Epidermal melanocyte (primary cell): ENCODE data around the gene MYMX.
A peak's percentile ranks its signal among the peaks of the same experiment; 100 is the strongest.

Source experiments
- DNase-seq: peaks from one replicate; pipeline ENCODE4 v3.0.0; 2011; ENCODE audit warnings: low spot score; ENCODE audit not compliant: insufficient read length

MYMX gene

DNA sequence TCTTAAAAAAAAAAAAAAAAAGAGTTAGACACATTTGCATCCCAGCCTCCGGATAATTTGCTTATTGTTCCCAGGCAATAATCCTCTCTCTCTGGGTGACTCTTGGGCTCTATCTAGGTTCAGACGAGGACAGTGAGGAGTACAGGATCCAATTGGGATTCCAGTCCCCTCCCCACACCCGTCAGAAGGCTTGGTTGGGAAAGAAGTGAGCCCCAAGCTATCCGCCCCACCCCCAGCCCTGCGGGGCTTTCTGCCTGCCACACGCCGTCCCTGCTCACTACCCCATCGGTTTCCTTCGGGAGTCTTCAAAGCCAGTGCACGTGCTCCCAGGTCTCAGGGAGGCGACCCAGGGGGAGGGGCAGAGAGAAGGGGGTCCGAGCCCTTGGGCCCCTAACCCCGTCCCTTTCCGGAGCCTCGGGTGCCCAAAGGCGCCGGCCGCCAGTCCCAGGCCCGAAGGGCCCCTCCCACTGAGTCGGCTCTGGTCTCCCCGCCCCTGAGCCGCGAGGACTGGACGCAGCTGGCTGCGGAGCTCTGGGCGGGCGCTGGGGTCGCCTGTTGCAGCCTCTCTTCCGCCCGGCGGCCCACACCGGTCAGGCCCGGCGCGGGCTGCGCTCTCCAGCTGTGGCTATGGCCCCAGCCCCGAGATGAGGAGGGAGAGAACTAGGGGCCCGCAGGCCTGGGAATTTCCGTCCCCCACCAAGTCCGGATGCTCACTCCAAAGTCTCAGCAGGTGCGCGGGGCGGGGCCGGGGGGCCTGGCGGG lies 2.5 kb downstream of the MYMX start:
- DNase-seq, result peak; percentile 51

DNA sequence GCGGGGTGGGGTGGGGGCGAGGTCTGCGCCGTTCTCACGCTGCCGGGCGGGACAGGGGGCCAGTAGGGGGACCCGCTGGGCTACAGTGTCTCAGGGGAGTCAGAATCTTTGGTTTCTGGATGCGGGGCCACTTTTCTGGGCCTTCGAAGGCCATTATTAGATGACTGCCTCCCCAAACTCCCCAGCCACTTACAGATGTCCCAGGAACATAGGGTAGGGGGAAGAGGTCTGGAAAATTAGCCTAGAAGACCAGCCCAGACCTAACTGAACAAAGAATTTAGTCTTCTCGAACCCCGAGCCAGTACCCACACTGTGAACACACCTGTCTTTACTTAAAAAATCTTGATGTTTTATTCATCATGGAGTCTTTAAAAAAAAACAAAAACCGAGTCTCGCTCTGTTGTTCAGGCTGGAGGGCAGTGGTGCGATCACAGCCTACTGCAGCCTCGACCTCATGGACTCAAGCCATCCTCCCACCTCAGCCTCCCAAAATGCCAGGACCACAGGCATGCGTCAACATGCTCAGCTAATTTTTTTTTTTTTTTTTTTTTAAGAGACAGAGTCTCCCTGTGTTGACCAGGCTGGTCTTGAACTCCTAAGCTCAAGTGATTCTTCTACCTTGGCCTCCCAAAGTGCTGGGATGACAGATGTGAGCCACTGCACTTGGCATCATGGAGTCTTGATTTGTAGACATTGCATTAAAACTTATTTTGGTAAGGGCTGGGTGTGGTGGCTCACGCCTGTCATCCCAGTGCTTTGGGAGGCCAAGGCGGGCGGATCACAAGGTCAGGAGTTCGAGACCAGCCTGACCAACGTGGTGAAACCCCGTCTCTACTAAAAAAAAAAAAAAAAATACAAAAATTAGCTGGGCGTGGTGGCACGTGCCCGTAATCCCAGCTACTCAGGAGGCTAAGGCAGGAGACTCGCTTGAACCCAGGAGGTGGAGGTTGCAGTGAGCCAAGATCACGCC lies 3.4 kb downstream of the MYMX start:
- no peak for DNase-seq

DNA sequence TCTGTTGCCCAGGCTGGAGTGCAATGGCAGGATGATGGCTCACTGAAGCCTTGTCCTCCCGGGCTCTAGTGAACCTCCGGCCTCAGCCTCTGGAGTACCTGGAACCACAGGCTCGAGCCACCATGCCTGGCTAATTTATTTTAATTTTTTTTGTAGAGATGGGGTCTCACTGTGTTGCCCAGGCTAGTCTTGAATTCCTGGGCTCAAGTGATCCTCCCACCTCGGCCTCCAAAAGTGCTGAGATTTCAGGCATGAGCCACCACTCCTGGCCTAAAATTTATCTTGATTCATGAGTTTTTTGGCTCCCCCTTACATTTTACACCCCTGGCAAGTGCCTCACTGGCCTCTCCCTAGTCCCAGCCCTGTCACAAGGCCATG lies 4.2 kb downstream of the MYMX start:
- no peak for DNase-seq

DNA sequence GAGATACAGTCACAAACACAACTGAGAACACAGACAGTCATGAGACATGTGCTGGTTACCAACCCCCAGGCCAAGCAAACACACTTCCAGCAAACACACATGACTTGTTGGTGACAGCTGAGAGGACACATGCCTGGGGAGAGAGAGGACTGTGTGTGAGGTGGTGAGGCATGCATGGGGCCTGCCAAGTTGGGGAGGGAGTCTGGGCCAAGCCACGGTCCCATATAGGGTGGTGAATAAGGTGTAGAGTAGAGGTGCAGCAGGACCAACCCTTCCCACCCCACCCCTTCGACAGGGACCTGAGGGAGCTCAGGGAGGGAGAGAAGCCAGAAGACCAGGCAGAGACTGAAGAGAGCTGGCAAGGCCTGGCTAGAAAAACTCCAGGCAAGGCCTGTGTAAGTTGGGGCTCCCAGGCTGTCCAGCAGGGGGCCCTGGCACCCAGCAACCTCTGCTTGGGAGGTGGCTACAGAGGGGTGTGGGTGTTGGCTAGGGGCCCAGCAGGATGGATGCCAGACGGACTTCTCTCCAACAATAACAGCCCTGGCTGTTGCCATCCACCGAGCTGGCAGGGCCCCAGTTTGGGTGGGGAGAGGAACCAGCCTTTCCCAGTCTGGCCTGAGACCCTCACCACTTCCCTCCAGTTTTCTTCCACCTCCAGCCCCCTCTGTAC lies 4.7 kb downstream of the MYMX start:
- peak; percentile 76 for DNase-seq

DNA sequence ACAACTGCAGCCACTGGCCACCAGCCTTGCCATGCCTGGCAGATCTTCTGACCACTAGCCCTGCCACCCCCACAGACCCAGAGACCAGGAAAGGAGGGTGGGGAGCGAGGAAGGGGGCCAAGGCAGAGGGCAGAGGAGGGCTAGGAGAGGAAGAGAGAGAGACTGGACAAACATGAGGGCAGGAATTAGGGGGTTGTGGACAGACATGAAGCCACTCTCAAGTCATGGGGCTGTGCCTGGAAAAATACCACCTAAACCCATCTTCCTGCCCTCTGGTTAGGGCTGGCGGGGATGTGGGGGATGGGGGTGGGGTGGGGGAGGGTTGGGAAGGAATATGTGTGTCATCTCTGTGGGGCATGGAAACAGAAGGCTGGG lies 5.2 kb downstream of the MYMX start:
- no peak for DNase-seq

DNA sequence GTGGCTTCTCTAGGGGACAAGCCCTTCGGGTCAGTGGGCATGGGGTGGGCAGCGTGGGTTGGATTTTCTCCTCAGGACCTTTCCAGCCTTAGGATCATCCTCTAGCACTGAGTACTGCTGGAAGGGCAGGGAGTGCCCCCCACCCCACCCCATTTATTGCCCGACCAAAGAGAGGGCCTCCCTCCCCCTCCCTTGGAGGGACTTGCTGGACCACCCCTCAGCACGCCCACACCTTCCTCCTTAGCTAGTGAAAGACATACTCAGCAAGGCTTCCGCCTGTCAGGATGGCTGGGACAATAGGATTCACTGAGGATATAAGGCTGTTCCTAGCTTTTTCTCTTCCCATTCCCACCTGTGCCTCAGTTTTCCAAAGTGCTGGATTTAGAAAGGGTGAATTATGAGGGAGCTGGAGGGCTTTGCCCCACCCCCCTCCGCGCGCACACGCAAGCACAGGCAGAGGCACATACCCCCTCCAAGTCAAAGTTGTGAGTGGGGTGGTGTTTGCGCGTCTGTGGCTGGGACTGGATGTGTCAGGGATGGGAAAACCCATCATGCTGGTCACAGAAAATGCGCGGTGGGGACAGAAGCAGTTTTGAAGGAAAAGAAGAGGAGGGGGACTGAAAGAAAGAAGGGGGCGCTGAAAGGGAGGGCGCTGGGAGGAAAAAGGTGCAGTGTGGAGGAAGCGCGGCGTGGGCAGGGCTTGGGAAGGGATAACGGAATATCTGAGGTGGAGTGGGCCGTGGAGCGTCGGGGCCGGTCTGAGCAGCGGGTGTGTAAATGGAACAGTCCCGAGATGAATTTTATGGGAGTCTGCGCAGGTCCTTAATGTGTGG lies 6.0 kb downstream of the MYMX start:
- no peak for DNase-seq

DNA sequence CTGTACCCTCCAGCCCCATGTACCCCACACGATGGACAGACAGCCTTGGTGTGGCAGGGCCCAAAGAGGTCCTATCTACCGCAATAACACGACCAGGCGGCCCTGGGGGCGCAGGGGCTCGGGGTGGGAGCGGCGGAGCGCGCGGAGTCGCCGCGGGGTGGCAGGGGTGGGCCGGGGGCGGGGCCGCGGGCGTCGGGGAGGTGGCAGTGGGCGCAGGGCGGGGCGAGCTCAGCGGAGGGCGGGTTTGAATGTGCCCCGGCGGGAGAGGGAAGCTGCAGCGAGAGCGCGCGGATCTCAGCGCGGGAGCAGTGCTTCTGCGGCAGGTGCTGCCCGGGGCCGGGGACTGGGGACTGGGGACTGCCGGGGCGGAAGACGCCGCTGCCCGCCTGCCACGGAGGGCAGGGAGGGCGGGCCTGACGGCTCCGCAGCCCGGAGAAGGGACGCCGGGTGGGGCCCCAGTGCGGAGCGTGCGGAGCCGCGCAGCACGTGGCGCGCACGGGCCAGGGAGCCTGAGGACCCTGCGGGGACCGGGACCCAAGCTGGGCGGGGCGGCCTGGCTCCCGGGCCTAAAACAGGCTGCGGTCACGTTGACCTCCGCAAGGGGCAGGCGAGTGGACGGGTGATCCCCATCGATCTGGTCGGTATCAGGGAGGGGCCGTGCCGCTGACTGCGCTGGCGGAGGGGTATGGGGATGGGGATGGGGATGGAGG lies 6.7 kb downstream of the MYMX start, which contains the start of gene SLC29A1:
Gene SLC29A1 (plus strand): TSS at position 277 of the 710 bp plus-strand sequence. CDS start 3,719 bp downstream, outside the sequence.
- peak; percentile 87 for DNase-seq

DNA sequence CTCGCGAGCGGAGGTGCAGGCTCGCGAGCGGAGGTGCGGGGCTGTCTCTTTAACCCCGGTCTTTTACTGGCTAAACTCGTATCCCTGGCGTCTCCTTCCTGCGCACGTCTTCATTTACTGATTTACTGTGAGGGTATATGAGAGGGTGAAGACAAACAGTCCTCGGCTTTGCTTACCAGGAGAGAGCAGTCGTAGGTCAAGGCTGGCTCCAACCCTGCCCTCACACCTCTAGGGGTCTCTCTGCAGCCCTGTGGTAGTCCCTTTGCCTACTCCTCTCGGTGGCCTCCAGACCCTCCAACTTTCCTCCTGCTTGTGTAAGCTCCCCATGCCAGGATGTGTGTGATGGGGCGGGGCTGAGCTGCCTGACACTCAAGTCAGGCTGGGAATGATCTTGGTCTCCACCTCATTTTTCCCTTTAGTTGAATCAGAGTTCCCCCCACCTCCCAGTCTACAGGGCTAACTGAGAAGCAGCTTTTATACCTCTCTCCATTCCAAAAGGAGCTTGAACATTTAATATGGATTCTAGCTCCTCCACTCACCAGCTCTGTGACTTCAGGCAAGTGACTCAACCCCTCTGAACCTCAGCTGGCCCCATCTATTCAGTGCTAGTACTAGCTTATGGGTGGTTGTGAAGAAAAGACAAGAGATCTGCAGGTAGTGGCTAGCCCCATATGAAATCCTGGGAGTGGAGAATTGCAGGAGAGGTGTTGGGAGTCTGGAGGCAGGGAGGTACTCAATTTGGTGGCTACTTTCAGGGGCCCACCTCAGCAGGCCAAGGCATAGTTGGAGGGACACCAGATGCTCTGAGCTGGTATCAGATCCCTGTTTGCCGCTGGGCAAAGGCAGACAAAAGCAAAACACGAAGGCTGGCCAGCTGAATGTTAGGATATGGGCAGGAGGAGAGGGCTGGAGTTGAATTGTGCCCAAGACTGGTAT lies 7.6 kb downstream of the MYMX start:
- no peak for DNase-seq

DNA sequence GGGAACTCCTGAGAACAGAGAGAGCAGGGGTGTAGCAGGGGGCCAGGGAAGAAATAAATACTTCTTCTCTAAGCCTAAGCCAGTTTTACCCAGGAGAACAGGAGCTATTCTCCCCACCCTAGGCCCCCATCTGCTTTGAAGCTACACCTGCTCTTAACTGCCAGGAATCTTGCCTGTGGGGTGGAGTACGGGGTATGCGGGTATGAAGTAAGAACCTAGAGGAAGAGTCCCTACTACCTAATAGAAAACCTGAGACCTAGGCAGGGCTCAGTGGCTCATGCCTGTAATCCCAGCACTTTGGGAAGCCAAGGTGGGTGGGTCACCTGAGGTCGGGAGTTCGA lies 8.2 kb downstream of the MYMX start:
- no peak for DNase-seq

DNA sequence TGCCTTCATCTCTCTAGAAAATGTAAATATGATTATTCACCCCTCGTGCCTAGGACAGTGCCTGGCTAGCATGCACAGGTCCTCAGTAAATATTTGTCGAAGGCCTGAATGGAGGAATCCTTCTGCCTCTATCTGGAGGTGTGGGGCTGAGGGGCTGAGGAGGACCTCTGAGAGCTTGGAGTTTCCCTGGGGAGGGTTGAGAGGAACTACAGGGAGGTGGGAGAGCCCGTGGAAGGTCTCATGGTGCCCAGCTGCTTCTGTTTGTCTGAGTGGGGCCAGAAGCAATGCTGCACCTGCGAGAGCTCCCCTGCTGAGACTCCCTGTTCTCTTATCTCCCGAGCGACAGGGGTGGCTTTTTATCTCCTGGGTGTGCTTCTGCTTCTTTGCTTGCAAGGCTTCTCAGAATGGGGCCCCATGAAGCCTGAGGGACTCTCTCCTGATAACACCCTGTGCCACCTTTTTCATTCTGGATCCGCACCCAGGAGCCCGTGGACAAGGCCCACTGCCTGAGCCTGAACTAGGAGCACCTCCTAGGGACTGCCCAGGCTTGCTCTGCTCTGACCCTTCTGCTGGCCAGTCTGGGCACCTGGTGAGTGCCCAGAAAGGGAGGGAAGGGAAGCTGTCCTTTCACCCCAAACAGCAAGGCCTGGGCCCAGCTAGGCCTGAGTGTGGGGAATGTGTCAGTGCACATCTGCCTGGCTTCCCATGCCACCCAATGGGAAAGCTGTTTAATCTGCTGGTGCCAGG lies 9.0 kb downstream of the MYMX start:
- no peak for DNase-seq

DNA sequence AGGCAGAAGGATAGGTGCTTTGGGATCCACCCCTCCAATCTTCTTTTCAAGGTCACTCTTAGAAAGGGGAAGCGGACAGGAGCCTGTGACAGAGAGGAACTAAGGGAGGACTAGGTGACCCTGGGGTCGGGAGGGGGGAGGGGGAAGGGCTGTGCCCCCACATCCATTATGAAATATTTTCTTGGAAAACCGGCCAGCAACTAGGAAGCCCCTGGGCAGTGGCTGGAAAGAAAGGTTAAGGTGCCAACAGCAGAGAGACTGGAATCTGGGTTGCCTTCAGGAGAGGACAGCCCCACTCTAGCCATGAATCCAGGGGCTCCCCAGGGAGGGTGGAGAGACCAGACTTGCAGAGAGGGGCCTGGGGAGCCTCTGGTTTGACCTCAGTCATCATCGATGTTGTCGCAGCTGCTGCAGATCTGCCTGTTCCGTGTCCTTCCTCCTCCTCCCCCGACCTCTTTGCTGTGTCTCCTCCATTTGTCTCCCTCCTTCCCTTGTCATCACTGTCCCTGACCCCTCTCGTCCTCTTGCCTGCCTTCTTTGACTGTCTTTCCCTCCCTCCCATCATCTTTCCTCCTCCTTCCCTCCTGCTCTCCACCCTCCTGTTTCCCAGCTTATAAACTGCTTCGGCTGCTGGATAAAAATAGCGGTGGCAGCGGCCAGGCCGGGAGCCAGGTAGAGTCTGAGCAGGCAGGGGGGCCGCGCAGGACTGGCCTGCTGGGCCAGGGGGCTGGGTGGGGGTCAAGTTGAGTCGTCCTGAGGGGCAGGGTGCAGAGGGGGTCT lies 9.8 kb downstream of the MYMX start:
- DNase-seq, result no peak

DNA sequence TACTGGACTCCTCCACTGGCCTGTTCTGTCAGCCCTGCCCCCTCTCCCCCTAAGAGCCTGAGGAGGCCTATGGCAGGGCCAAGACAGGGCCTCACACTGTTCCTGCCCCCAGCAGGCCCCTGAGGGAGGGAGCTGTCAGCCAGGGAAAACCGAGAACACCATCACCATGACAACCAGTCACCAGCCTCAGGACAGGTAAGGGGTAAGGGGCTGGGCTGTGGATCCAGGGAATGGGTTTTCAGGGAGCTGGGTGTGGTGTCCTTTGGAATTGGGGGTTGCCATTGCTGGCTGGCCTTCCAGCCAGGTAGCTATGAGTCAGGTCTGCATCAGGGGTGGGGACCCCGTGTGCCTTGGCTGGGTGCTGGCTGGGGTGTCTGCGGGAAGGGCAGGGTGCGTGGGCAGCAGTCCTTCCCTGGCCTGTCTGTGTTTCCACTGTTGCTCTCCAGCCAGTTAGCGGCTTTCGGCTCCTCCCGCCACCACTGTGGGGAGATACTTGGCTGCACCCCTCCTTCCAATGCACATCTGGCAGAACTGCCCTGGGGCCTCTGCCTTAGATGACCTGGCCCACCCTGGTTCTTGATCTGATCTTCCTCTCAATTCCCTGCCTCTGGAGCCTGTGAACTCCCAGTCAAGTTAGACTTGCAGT lies 10.5 kb downstream of the MYMX start:
- no peak for DNase-seq

DNA sequence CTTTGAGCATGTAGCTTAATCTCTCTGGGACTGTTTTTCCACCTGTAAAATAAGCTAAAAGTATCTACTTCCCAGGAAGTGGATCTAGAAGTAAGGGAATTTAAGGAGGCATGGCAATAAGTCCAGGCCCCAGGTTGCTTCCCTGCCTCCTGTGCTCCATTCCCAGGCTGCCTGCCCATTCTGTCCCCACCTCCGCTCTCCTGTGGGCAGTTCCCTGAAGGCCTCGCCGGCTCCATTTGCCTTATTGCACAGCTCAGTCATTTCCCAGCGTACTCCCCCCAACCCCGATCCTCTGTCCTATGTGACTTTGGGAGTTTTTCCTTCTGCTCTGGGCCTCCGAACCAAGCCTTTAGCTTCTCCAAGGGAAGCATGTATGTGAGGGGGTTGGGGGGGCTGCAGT lies 11.3 kb downstream of the MYMX start:
- DNase-seq, result no peak

DNA sequence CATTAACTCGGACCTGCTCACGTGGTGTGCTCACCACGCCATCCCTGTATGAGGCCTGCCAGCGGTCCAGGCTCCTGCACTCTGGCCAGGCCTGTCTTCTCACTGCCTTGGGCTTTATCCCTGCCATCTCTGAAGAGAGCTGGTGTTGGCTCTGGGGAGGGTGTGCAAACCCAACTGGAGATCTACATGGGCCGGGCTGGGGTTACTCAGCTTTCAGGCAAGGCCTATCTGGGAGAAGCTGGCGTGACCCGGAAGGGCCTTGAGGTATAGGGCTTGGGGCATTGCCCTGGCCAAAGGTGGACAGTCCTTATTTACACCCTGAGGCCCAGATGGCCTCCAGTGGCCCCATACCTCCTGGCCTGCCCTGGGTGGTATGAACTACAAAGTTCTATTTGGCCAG lies 11.7 kb downstream of the MYMX start:
- DNase-seq, result no peak

DNA sequence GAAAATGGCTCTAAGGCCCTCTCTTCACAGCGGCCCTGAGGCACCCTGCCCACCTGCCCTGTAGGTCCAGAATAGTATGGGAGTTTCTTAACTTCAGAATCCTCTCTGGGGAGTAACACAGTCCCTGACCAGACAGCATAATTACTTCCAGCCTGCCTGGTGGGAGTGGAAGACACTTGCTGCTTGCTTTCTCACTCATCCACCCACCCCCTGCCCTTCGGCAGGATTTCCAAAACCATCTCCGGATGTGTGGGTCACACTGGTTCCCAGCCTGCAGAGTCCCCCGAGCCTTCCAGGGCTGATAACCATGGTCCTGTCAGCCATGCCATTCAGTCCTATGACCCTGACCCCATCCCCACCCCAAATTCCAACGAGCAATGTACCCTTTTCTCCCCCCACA lies 12.1 kb downstream of the MYMX start:
- no peak for DNase-seq

DNA sequence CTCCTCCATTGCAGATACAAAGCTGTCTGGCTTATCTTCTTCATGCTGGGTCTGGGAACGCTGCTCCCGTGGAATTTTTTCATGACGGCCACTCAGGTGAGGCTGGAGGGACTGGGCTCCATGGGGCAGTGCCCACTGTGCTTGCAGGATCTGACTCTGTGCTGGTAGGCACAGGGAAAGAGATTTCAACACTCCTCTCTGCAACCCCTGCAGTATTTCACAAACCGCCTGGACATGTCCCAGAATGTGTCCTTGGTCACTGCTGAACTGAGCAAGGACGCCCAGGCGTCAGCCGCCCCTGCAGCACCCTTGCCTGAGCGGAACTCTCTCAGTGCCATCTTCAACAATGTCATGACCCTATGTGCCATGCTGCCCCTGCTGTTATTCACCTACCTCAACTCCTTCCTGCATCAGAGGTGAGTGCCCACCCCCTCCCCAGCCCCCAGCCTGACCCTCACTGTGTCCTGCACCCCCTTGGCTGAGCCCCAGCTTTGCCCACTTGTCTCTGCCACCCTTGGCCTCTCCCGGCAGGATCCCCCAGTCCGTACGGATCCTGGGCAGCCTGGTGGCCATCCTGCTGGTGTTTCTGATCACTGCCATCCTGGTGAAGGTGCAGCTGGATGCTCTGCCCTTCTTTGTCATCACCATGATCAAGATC lies 12.8 kb downstream of the MYMX start:
- DNase-seq, result no peak
